Measurements from ENCODE around the gene FNBP1. TPM values are rescaled to one million over a fixed set of nuclear protein-coding genes. Genes with fewer than 3 reads are reported as not detected.

Gene FNBP1
- total and polyA plus RNA-seq, 2 of the 13 experiments (the other 11 are each of a cell fraction or from before 2014, with no cell fraction given) = 5.4 to 19.5 TPM

GRCh38 chr9:130023144-130023787, 19.7 kb downstream of the FNBP1 start:
- H3K9me3 ChIP-seq (ENCODE audit: low read length) = no peaks in the 10 kb centered on the region
- in situ Hi-C loops (cut with HindIII; ENCODE audit: extremely low pct_ligation_motif_present, low pct_unique_long_range_greater_than_20kb) = no loop called here
- FAIRE-seq = no peak
- no peak overlapping the region for H3K9ac ChIP-seq (ENCODE audit: insufficient read depth, low read depth, low read length)
- CTCF ChIA-PET (ENCODE audit: low intra/inter-chr PET ratio, low total read pairs) = no interaction called here
- WGBS (ENCODE audit: low lambda C conversion rate) = 87% methylated on average over 7 of the region's 7 CpGs
- no peak overlapping the region for H3K4me2 ChIP-seq (ENCODE audit: low read depth, low read length)
- H3K4me1 ChIP-seq (ENCODE audit: insufficient read depth, low read length) = peaks cover 40% of the 10 kb centered on the region
- H3K27me3 ChIP-seq (ENCODE audit: control insufficient read depth in 1 of 2, insufficient read depth in 2 of 2, low read length in 2 of 2) = no peaks in the 10 kb centered on the region
- POLR2A ChIA-PET = no interaction called here
- H2AFZ ChIP-seq (ENCODE audit: low read length) = no peak overlapping the region
- H3K79me2 ChIP-seq (ENCODE audit: insufficient read depth, low read length) = peaks cover 31% of the 10 kb centered on the region
- no peaks in the 10 kb centered on the region for H3K36me3 ChIP-seq (replicated peaks in 1 of 2; ENCODE audit: control insufficient read depth in 1 of 2, insufficient read depth in 2 of 2, low read length in 2 of 2)
- no peak overlapping the region for H3K4me3 ChIP-seq (replicated peaks in 1 of 3; ENCODE audit: insufficient read depth in 1 of 3, low read depth in 2 of 3, low read length in 3 of 3)
- intact Hi-C loops (cut with micrococcal nuclease; ENCODE audit: unreplicated experiment) = no loop called here
- H3K27ac ChIP-seq (ENCODE audit: extremely low read length, insufficient read depth, low read length) = no peak overlapping the region
- DNase-seq (ENCODE audit: low spot score) = no peak
- no peak for TF ChIP-seq CAMTA2 (CRISPR knock-in tag; IDR thresholded peaks at IDR 0.05; ENCODE audit: borderline replicate concordance)
- no peaks in the 10 kb centered on the region for H4K20me1 ChIP-seq (ENCODE audit: insufficient read depth, low read length)
- no TSS peak for BruUV-seq (replicated peaks)
- no peak for ATAC-seq

- no peak overlapping the region for H3K27ac ChIP-seq (ENCODE audit: extremely low read length, insufficient read depth, low read length)
- no peaks in the 10 kb centered on the region for H4K20me1 ChIP-seq (ENCODE audit: insufficient read depth, low read length)
- no peak overlapping the region for H2AFZ ChIP-seq (ENCODE audit: low read length)
- no peak overlapping the region for H3K9ac ChIP-seq (ENCODE audit: insufficient read depth, low read depth, low read length)
- ChIA-PET POLR2A (no interaction called here), CTCF (ENCODE audit: low intra/inter-chr PET ratio, low total read pairs) (no interaction called here)
- no peak overlapping the region for H3K4me3 ChIP-seq (replicated peaks in 1 of 3; ENCODE audit: insufficient read depth in 1 of 3, low read depth in 2 of 3, low read length in 3 of 3)
- H3K79me2 ChIP-seq (ENCODE audit: insufficient read depth, low read length) = peaks cover 24% of the 10 kb centered on the region
- H3K9me3 ChIP-seq (ENCODE audit: low read length) = no peaks in the 10 kb centered on the region
- no peaks in the 10 kb centered on the region for H3K36me3 ChIP-seq (replicated peaks in 1 of 2; ENCODE audit: control insufficient read depth in 1 of 2, insufficient read depth in 2 of 2, low read length in 2 of 2)
- H3K4me2 ChIP-seq (ENCODE audit: low read depth, low read length) = no peak overlapping the region
- intact Hi-C loops (cut with micrococcal nuclease; ENCODE audit: unreplicated experiment) = no loop called here
- WGBS (ENCODE audit: low lambda C conversion rate) = 87% methylated on average over 8 of the region's 8 CpGs
- TF ChIP-seq HMGXB3 (CRISPR knock-in tag; IDR thresholded peaks at IDR 0.05; ENCODE audit: borderline replicate concordance) (no peak), CSRNP1 (CRISPR knock-in tag; IDR thresholded peaks at IDR 0.05) (no peak), CENPT (CRISPR knock-in tag; IDR thresholded peaks at IDR 0.05; ENCODE audit: low read depth) (no peak), ATF5 (CRISPR knock-in tag; IDR thresholded peaks at IDR 0.05; ENCODE audit: low read depth) (no peak), PAF1 (CRISPR knock-in tag; IDR thresholded peaks at IDR 0.05) (no peak), ZBTB38 (CRISPR knock-in tag; IDR thresholded peaks at IDR 0.05) (no peak)
- DNase-seq (ENCODE audit: low spot score) (no peak), ATAC-seq (no peak), FAIRE-seq (no peak)
- H3K4me1 ChIP-seq (ENCODE audit: insufficient read depth, low read length) = peaks cover 34% of the 10 kb centered on the region
- no peaks in the 10 kb centered on the region for H3K27me3 ChIP-seq (ENCODE audit: control insufficient read depth in 1 of 2, insufficient read depth in 2 of 2, low read length in 2 of 2)
- BruUV-seq (replicated peaks) = no TSS peak
- in situ Hi-C loops (cut with HindIII; ENCODE audit: extremely low pct_ligation_motif_present, low pct_unique_long_range_greater_than_20kb) = no loop called here
Measured at GRCh38 chr9:130022566-130023143, 20.3 kb downstream of the FNBP1 start.
